Fibroblast of villous mesenchyme (primary cell): Measurements from ENCODE around the gene SLC39A11. TPM values are rescaled to one million over a fixed set of nuclear protein-coding genes. Genes with fewer than 3 reads are reported as not detected.
"Not testable (repeated sequence)": the region's sequence is repeated elsewhere in the genome, so short reads cannot be mapped to it uniquely, and the experiment has no call there.

Experiments
- DNase-seq: peaks from one replicate; pipeline ENCODE4 v3.0.0-alpha.2; 2010; ENCODE audit warnings: low read depth
- H3K4me3 ChIP-seq: 2 replicates; pipeline ENCODE4 v1.5.1; 2011; ENCODE audit warnings: low read depth, mild to moderate bottlenecking, low read length
- total RNA-seq: library from RNA; depleted of rRNA; stranded (reverse); fragments of >200 nt; gene quantifications from 2 replicates; pipeline ENCODE4 v1.2.3, GENCODE V29; 2012
- TF ChIP-seq, protein P1 (sequence below): IDR thresholded peaks from 2 replicates; pipeline ENCODE4 v1.5.1; 2012; ENCODE audit warnings: low read depth, mild to moderate bottlenecking, low read length; ENCODE audit not compliant: insufficient read depth

Gene SLC39A11
- total RNA-seq, 1 donor = 16.0 TPM

DNA sequence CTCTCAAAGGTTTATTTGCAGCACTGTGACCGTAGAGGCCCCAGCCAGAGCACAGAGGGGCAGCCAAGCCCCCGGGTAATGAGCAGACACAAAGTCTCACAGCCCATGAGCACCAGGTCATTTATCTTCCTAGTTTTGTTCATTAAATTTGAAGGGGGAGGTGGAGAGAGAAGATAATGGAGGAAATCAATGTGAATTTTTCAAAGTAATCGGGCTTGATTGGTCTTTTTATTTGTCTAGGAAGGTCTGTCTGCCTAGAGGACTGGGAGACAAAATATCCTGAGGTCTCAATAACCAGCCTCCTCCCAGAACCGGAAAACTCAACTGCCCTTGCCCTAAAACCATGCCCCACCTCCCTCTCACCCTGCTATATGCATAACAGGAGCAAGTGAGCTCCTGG, 189.0 kb downstream of the SLC39A11 start:
- TF ChIP-seq, protein P1, sequence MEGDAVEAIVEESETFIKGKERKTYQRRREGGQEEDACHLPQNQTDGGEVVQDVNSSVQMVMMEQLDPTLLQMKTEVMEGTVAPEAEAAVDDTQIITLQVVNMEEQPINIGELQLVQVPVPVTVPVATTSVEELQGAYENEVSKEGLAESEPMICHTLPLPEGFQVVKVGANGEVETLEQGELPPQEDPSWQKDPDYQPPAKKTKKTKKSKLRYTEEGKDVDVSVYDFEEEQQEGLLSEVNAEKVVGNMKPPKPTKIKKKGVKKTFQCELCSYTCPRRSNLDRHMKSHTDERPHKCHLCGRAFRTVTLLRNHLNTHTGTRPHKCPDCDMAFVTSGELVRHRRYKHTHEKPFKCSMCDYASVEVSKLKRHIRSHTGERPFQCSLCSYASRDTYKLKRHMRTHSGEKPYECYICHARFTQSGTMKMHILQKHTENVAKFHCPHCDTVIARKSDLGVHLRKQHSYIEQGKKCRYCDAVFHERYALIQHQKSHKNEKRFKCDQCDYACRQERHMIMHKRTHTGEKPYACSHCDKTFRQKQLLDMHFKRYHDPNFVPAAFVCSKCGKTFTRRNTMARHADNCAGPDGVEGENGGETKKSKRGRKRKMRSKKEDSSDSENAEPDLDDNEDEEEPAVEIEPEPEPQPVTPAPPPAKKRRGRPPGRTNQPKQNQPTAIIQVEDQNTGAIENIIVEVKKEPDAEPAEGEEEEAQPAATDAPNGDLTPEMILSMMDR = no peak
- no peak for DNase-seq
- no peak overlapping the region for H3K4me3 ChIP-seq

DNA sequence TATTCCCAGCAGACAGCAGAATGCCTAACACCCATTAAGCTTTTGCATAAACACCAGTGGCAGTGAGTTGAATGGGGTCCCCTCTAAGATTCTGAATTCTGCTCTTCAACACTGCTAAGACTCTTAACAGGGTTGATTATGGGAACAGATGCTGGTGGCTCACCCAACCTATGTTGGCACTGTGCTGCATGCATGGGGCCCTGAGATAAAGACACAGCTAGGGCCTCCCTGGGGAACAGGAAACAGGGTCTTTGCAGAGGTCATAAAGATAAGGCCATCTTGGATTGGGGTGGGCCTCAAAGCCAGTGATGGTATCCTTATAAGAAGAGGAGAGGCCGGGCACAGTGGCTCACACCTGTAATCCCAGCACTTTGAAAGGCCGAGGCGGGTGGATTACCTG, 190.8 kb downstream of the SLC39A11 start:
- TF ChIP-seq, protein P1 = no peak
- DNase-seq = no peak
- no peak overlapping the region for H3K4me3 ChIP-seq

DNA sequence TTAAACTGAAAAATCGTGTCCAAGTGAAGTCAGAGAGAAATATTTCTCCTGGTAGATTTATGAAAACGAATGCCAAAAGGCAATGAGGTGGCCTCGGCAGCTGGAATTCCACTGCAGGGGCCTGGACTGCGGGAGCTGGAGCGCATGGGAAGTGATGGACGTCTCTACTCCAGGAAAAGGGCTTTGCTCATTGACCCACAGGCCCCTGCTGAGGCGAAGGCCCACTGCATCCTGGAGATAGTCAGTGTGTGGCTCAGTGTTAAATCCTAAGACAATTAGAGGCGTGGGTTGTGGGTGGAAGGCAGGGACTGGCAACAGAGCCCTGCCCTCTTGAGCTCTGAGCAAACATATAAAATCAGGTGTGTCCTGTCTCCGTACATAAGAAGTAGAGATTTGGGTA, 191.4 kb downstream of the SLC39A11 start:
- TF ChIP-seq, protein P1 = no peak
- H3K4me3 ChIP-seq = no peak overlapping the region

DNA sequence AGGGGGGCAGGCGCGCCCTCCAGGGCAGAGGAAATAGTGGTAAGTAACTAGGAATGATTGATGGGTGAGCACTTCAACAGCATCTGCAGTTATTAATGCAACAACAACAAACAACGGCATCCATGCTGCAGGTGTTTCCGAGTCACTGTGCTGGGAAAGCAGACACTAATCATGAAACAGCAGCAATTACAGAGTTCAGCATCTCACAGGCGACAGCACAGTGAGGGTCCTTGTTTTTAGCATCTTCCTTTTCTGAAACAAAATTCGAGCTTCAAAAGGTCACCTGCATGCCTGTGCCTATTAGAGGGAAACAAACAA, 191.9 kb downstream of the SLC39A11 start:
- no peak overlapping the region for H3K4me3 ChIP-seq
- TF ChIP-seq, protein P1 = no peak
- no peak for DNase-seq

More for the DNA sequence above, 191.4 kb downstream of the SLC39A11 start:
- no peak for DNase-seq

DNA sequence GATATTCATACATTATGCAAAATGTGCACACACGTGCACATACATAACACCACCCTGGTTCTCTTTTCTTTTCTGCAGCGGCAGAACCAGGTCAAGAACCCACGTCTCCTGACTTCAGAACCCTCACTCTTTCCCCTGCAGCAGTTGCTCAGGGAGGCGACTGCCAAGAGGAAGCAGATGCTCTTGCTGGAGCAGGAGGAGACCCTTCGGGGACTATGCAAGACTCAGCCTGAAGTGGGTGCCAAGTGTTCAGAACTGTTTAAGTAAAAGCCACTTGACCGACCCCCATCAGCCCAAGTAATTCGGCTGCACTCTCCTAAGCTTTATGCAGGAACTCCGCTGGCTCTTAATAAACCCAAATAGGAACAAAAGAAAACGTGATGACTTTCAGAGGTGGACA, 193.8 kb downstream of the SLC39A11 start:
- H3K4me3 ChIP-seq = no peak overlapping the region
- DNase-seq = no peak
- TF ChIP-seq, protein P1 = no peak

DNA sequence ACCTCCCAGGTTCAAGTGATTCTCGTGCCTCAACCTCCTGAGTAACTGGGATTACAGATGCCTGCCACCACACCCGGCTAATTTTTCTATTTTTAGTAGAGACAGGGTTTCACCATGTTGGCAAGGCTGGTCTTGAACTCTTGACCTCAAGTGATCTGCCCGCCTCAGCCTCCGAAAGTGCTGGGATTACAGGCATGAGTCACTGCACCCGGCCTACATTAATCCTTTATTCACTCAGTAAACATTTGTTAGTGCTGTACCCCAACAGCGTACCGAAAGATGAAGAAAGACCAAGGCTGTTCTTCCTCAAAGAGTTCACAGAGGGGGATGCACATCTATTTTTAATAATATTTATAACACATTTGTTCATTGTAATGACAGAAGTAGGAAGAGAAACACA, 196.2 kb downstream of the SLC39A11 start:
- H3K4me3 ChIP-seq = not testable (repeated sequence)
- DNase-seq = peak; percentile 18

DNA sequence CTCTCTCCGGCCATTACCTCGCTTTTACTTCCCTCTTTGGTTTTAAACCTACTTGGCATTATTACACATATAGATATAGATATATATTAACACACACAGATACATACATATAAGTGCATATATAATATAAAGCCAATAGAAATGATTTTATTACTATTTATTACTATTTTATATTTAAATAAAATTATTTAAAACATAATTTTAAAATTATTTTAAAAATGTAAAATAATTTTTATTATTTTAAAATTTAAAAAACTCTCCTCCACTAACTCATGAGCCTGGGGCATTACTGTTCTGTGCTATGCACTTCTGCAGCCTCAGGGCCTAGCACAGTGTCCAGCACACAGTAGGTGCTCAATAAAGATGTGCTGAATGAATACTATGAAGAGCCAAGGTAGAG, 200.9 kb downstream of the SLC39A11 start:
- no peak for DNase-seq
- TF ChIP-seq, protein P1 = no peak

DNA sequence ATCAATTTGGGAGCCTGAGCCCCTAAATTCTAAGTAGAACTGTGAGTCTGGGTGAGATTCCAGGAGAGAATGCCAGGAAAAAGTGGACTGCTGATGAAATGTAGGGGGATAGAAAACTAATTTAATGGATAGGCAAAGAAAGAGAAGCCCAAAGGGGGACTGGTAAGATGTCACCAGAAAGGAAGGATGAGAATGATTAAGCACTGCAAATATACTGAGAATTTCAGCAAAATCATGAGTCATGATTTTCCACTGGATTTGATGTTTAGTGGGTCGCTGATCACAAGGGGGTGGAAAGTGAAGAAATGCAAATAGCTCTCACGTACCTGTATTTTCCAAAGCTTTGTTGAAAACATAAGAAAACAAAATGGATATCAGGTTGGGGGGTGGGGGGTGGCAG, 201.8 kb downstream of the SLC39A11 start:
- TF ChIP-seq, protein P1 = no peak
- no peak overlapping the region for H3K4me3 ChIP-seq
- DNase-seq = peak; percentile 7

More for the DNA sequence above, 200.9 kb downstream of the SLC39A11 start:
- H3K4me3 ChIP-seq = no peak overlapping the region
